Inflammatory macrophage (primary cell): ENCODE results near the gene RREB1.

Source experiments
- DNase-seq, 2 donors: peaks; one replicate each; pipeline ENCODE4 v3.0.0-alpha.2; 2020 to 2022

The RREB1 gene

GRCh38 chr6:7100753-7101081, 7.0 kb upstream of the RREB1 start:
- DNase-seq = no peak

GRCh38 chr6:7101290-7101689, 6.5 kb upstream of the RREB1 start:
- no peak for DNase-seq

- DNase-seq = no peak
Observed at GRCh38 chr6:7104752-7105151, 3.0 kb upstream of the RREB1 start.

GRCh38 chr6:7106215-7106751, 1.5 kb upstream of the RREB1 start:
- peak in 1 of 2 donors; percentile 11 for DNase-seq

GRCh38 chr6:7106752-7107577, 796 bp upstream of the RREB1 start:
- peak; percentile 26 to 34 for DNase-seq

GRCh38 chr6:7108196-7108963, 619 bp downstream of the RREB1 start:
- DNase-seq = peak; percentile 37 to 54

- DNase-seq = peak; percentile 67 to 74
Observed at GRCh38 chr6:7108964-7109836, 1.4 kb downstream of the RREB1 start.

- DNase-seq = peak in 1 of 2 donors; percentile 1
Observed at GRCh38 chr6:7110092-7110792, 2.5 kb downstream of the RREB1 start.

GRCh38 chr6:7111095-7111690, 3.4 kb downstream of the RREB1 start:
- peak in 1 of 2 donors; percentile 1 for DNase-seq

- DNase-seq = peak in 1 of 2 donors; percentile 1
Observed at GRCh38 chr6:7112171-7112570, 4.4 kb downstream of the RREB1 start.

GRCh38 chr6:7112741-7113313, 5.1 kb downstream of the RREB1 start:
- DNase-seq = peak; percentile 41 to 49

- peak in 1 of 2 donors; percentile 1 for DNase-seq
Observed at GRCh38 chr6:7114744-7115458, 7.1 kb downstream of the RREB1 start.

- peak in 1 of 2 donors; percentile 1 for DNase-seq
Observed at GRCh38 chr6:7115543-7116231, 7.9 kb downstream of the RREB1 start.

GRCh38 chr6:7119272-7119801, 11.6 kb downstream of the RREB1 start:
- DNase-seq = no peak

GRCh38 chr6:7121700-7122241, 14.0 kb downstream of the RREB1 start:
- DNase-seq = peak in 1 of 2 donors; percentile 2

- peak in 1 of 2 donors; percentile 1 for DNase-seq
Observed at GRCh38 chr6:7122684-7123083, 14.9 kb downstream of the RREB1 start.

- DNase-seq = no peak
Observed at GRCh38 chr6:7124114-7124513, 16.4 kb downstream of the RREB1 start.

GRCh38 chr6:7124636-7125035, 16.9 kb downstream of the RREB1 start:
- peak; percentile 41 to 63 for DNase-seq

- no peak for DNase-seq
Observed at GRCh38 chr6:7125290-7125689, 17.5 kb downstream of the RREB1 start.
